ENCODE data around the gene ABCA10.

GRCh38 chr17:69223809-69224208 is 4.8 kb downstream of the ABCA10 start:
- TF ChIP-seq CTCF (conservative IDR thresholded peaks at IDR 0.05) (no peak), EZH2 (IDR thresholded peaks at IDR 0.05; ENCODE audit: low read depth) (no peak)
